Measurements from ENCODE around the gene G6PD.
"Not testable (repeated sequence)": the region's sequence is repeated elsewhere in the genome, so short reads cannot be mapped to it uniquely, and the experiment has no call there.

The G6PD gene

GRCh38 chrX:154519389-154519788 is 27.3 kb downstream of the G6PD start:
- no peak for DNase-seq (ENCODE audit: low read depth, low spot score)
- no peak overlapping the region for H3K4me3 ChIP-seq (ENCODE audit: low read length)

GRCh38 chrX:154517101-154517781 is 29.4 kb downstream of the G6PD start:
- no peak for DNase-seq (ENCODE audit: low read depth, low spot score)
- no peak overlapping the region for H3K4me3 ChIP-seq (ENCODE audit: low read length)

GRCh38 chrX:154516656-154517100 is 30.0 kb downstream of the G6PD start:
- peak overlapping the region; percentile 54 for H3K4me3 ChIP-seq (ENCODE audit: low read length)
- DNase-seq (ENCODE audit: low read depth, low spot score): no peak

- peak within 1 kb of the TSS; percentile 64 for H3K4me3 ChIP-seq (ENCODE audit: low read length)
- peak; percentile 73 for DNase-seq (ENCODE audit: low read depth, low spot score)
These were observed 30.5 kb downstream of the G6PD start, which contains the start of gene FAM3A for GRCh38 chrX:154515966-154516655. TSS of gene FAM3A (minus strand) at chrX:154516232. CDS start at chrX:154515772, 460 bp downstream.

GRCh38 chrX:154515090-154515965 is 31.3 kb downstream of the G6PD start:
- H3K4me3 ChIP-seq (ENCODE audit: low read length): peak overlapping the region; percentile 64
- no peak for DNase-seq (ENCODE audit: low read depth, low spot score)

GRCh38 chrX:154513716-154514115 is 32.9 kb downstream of the G6PD start:
- H3K4me3 ChIP-seq (ENCODE audit: low read length): no peak overlapping the region
- no peak for DNase-seq (ENCODE audit: low read depth, low spot score)

- DNase-seq (ENCODE audit: low read depth, low spot score): no peak
- no peak overlapping the region for H3K4me3 ChIP-seq (ENCODE audit: low read length)
These were observed 33.6 kb downstream of the G6PD start for GRCh38 chrX:154512879-154513553.

- no peak overlapping the region for H3K4me3 ChIP-seq (ENCODE audit: low read length)
- DNase-seq (ENCODE audit: low read depth, low spot score): no peak
These were observed 34.9 kb downstream of the G6PD start for GRCh38 chrX:154511761-154512160.

GRCh38 chrX:154509455-154509854 is 37.2 kb downstream of the G6PD start:
- no peak for DNase-seq (ENCODE audit: low read depth, low spot score)
- H3K4me3 ChIP-seq (ENCODE audit: low read length): no peak overlapping the region

GRCh38 chrX:154508384-154508745 is 38.3 kb downstream of the G6PD start:
- no peak for DNase-seq (ENCODE audit: low read depth, low spot score)
- no peak overlapping the region for H3K4me3 ChIP-seq (ENCODE audit: low read length)

- no peak for DNase-seq (ENCODE audit: low read depth, low spot score)
- no peak overlapping the region for H3K4me3 ChIP-seq (ENCODE audit: low read length)
These were observed 38.8 kb downstream of the G6PD start for GRCh38 chrX:154507673-154508383.

GRCh38 chrX:154506483-154507332 is 39.9 kb downstream of the G6PD start:
- no peak for DNase-seq (ENCODE audit: low read depth, low spot score)
- H3K4me3 ChIP-seq (ENCODE audit: low read length): no peak overlapping the region

- no peak overlapping the region for H3K4me3 ChIP-seq (ENCODE audit: low read length)
- no peak for DNase-seq (ENCODE audit: low read depth, low spot score)
These were observed 40.9 kb downstream of the G6PD start for GRCh38 chrX:154505734-154506133.

- DNase-seq (ENCODE audit: low read depth, low spot score): no peak
- no peak overlapping the region for H3K4me3 ChIP-seq (ENCODE audit: low read length)
These were observed 43.7 kb downstream of the G6PD start for GRCh38 chrX:154502989-154503388.

GRCh38 chrX:154502098-154502497 is 44.5 kb downstream of the G6PD start:
- no peak for DNase-seq (ENCODE audit: low read depth, low spot score)
- H3K4me3 ChIP-seq (ENCODE audit: low read length): no peak overlapping the region

- not testable (repeated sequence) for DNase-seq (ENCODE audit: low read depth, low spot score); H3K4me3 ChIP-seq (ENCODE audit: low read length)
These were observed 45.2 kb downstream of the G6PD start for GRCh38 chrX:154501423-154501822.

- not testable (repeated sequence) for DNase-seq (ENCODE audit: low read depth, low spot score); H3K4me3 ChIP-seq (ENCODE audit: low read length)
These were observed 50.0 kb downstream of the G6PD start for GRCh38 chrX:154496591-154497137.

Measured in Jurkat, Clone E6-1 (cell line).